Endometrial microvascular endothelial cells (primary cell): Measurements from ENCODE around the gene ABHD13. TPM values are rescaled to one million over a fixed set of nuclear protein-coding genes. Genes with fewer than 3 reads are reported as not detected.
"Not testable (repeated sequence)": the region's sequence is repeated elsewhere in the genome, so short reads cannot be mapped to it uniquely, and the experiment has no call there.

Experiments used
- in situ Hi-C: cut with HindIII; loops from 2 replicates; pipeline ENCODE4 v1.10.0; 2017; ENCODE audit warnings: low sequenced_read_pairs, low pct_unique_long_range_greater_than_20kb; ENCODE audit errors: inconsistent ontology term
- total RNA-seq: library from RNA; depleted of rRNA; stranded (reverse); fragments of >200 nt; gene quantifications from one replicate; pipeline ENCODE4 v1.2.3, GENCODE V29; 2015; ENCODE audit errors: inconsistent ontology term

ABHD13 gene
- total RNA-seq, 1 donor from 2014 or later = 8.1 TPM

DNA sequence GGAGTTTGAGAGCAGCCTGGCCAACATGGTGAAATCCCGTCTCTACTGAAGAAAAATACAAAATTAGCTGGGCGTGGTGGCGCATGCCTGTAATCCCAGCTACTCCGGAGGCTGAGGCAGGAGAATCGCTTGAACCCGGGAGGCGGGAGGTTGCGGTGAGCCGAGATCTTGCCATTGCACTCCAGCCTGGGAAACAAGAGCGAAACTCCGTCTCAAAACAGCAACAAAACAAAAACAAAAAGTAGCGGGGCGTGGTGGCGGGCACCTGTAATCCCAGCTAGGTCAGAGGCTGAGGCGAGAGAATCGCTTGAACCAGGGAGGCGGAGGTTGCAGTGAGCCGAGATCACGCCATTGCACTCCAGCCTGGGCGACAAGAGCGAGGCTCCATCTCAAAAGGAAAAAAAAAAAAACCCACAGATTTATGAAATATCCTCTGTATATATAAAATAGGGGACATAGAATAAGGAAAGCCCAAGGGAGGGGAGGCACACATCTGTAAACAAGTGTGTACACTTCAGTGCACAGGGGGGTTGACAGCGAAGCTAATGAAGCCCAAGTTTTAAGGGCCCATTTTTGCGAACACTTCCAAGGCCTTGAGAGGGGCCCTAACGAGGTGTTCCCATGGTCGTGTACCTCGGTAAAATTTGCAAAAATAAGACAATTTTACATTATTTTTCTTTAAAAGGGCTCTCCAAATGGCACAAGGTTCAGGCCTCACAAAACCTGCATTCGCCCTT lies 717 bp upstream of the ABHD13 start:
- in situ Hi-C loops = not testable (repeated sequence)

DNA sequence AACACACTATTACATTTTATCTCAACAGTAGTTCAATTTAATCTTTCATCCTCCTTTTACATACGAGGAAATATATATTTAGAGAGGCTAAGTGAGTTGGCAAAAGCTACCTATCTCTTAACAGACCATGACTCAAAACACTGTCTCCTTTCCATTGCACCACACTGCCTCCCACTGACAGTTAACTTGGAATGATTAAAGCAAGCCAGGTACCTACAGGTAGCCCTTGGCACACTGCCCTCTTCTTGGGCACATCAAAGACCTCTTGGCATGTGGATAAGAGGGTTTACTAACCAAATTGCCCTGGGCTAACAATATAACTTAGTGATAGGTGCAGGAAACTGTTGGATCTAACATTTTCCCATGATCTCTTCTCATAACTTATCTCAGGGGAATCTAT lies 1.8 kb downstream of the ABHD13 start:
- in situ Hi-C loops = no loop called here

DNA sequence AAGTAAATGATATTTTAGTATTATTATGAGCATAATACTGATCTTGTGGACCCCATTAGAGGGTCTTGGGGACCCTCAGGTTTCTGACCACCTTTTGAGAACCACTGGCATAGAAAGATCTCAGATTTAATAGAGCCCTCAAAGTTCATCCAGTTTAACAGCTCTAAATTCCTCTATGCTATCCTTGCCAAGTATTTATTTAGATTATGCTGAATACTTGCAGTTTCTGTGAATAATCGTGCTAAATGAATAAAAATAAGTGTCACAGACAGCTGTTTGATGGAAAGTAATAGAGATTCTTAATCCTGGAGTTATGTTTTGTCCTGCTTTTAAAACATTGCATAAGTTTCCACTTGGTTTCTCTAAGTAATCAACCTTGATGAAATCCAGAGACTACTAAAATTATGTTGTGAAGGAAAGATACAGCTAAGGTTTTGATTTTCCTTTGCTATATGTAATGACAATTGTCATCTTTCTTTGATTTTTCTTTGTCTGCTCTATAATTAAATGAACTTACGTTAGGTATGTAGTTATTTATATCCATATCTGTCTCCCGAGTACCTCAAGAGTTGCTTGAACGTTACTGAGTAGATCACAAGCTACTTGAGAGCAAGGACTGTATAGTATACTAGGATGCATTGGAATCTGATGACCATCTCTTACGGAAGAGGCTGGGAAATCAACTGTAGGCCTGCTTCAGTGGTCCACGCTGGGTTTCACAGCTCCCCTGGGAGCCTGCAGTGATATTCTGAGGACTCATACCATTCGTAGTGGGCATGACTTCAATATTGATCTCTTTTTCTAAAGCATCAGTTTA lies 5.7 kb downstream of the ABHD13 start:
- in situ Hi-C loops = no loop called here

DNA sequence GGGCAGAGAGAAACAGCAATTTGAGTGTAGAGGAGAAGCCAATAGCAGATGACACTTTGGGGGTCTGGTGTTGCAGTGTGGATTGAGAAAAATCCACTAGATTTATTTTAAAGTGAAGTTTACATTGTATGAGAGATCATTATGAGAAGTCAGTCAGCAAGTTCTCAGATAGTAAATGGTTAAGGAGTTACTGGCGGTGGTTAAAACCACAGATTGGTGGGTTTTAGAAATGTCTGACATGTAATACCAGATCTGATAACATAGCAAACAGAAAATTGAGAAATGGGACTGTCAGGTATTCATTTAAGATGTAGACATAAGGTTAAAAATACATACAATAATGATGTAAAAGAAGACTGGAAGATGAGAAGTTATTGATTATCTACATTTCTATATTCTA lies 7.2 kb downstream of the ABHD13 start:
- in situ Hi-C loops = no loop called here

DNA sequence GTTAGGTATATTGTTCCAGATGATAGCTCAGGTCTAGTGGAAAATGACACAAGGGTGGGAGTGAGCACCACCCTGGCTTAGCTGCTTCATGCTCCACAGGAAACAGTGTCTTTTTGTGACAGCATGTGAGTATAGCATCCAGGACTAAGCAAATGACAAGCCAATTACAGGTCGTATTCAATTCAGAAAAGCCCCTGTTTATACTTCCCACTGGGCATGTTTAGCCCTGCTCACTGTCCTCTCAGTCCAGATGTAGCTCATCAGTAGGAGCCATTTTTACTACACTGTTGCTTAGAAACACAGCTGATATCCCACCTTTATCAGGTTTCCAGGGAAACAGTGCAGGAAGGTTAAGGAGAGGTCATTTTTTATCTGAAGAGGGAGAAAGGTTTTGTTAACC lies 8.0 kb downstream of the ABHD13 start:
- in situ Hi-C loops = no loop called here

DNA sequence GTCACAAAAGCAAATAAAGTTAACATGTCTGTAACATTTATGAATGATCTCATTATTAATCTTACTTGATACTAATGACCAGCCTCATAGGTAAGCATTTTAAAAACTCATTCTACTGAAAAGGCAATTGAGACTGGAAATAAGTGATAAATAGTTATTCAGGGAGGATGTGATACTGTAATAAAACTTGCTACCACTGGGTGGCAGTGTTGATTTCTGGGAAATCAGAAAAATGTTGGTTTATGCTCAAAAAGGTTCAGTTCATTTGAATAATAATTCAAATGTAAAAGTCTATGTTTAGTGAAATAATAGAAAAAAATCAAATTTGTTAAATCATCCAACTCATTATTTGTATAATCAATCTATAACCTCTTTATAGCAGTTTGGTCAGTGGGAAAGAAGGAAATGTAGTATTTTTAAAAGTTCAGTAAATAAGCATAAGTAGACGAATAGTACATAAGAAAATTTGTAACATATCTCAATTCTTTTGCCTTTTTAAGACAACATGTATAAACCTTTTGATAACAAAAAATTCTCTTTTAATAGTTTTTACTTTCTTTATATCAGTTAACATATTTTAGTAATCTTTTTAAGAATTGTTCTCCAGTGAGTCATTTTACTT lies 9.6 kb downstream of the ABHD13 start:
- in situ Hi-C loops = no loop called here

DNA sequence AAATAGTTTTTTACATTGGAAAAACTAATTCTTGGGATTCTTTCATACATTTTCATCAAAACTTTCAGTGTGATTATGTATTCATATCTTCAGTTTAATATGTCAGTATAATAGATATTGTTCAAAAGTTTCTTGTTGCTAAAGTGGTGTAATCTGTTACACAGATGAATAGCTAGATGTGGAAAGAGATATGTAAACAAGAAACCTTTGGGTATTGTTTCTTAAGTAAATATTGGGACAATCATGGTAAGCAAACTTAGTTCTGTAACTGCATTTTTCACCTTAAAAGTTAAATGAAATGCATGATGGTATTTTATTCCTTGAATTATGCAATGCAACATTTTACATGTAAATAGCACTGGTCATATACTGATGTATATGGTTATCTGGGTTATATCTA lies 12.2 kb downstream of the ABHD13 start:
- in situ Hi-C loops = no loop called here

DNA sequence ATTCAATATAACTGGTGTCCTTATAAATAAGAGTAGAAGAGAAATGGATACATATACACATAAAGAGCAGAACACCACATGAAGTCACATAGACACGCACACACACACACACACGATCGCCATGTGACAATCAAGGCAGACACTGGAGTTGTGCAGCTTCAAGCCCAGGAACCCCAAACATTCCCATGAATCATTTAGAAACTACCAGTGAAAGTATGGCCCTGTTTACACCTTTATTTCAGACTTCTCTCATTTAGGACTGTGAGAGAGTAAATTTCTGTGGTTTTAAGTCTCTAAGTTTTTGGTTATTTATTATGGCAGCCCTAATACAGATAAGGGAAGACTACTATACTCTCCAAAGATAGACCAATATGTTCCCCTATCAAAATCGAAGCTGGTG lies 31.0 kb downstream of the ABHD13 start:
- in situ Hi-C loops = no loop called here

DNA sequence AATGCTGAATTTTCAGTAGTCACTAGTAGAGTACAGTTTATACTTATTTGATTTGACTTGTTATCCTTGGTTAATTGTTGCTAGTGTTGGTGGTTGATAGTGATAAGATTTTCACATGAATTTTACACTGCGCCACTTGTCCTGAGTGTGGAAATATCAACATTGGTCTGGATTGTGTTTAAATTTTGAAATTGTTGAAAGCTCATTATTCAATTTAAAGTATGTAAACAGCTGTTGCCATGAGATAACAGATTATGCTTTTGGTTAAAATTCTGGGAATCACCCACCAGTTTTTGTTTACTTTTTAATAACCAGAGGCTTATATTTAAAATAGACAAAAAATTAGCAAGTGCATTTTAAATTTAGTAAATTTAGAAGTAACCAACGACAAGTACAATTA lies 39.1 kb downstream of the ABHD13 start:
- in situ Hi-C loops = no loop called here

DNA sequence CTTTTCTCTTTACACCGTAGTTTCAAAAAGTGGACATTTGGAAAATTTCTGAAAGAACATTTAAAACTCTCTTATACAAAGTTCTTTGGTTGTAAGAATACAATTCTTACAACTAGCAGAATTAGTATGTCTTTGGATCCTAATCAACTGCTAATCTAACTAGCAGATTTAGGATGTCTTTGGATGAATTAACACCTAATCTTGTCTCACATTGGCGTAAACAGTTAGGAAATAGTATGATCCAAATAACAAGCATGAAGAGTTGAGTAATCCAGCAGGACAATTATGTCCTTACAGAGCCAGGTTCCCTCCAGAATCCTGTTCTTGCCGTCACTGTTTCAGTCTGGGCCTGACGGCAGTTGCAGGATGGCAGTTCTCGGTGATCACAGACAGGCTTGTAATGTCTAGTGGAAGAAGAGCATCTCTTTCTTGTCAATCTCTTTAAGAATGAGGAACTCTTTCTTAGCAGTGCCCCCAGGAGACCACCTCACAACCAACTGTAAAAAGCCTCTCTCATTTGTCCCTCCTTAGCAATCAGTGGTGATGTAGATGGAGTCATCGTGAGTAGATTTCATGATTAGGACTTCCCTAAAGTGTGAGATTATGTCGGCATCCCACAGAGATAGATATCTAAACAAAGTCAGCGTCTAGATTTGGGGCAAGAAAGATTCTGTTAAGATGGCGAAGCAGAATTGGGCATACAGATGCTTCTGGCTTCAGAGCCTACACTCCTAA lies 45.6 kb downstream of the ABHD13 start:
- in situ Hi-C loops = no loop called here

DNA sequence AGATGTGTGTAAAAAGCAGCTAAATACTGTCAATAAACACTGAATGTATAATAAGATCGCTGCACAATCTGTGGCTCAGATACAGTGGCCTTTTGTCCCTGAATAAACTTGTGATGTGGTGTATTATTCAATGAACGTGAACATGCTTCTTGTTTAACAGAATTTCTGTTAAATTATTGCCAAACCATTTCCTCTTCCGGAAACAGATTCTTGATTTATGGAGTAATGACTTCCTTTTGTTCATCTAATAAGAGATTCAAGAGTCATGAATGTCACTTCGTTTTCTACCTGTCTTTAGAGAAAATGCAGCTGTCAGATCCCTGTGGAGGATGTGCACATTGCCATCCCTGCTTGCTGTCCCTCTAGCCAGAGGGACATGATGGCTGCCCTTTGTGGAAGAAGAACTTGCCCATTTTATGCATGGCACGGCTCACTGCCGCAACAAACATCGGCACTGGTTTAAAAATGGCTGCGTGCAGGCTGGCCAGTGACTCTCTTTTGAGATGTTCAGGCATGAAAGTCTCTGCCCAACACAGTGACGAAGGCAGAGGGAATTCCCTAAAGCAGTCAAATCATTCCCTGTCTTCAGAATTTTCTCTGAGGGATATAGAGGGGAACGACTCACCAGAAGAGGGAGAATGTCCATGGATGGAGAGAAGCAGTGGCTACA lies 48.3 kb downstream of the ABHD13 start:
- in situ Hi-C loops = no loop called here

DNA sequence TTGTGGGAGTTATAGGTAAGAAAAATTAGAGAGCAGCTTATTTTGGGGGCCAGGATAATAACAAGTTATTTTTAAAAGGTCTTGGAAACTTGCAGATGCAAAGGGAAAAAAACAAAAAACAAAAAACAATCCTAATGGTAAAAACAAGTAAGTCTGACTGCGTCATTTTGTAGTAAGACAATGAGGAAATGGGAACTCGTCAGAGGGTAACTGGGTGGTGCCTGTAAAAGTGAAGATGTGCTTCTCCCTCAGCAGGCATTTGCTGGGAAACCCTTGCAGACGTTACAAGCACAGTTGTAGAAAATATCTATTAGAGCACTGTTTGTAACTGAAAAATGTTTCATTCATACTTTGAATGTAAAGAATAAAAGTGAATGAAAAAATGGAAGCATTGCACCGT lies 49.2 kb downstream of the ABHD13 start:
- in situ Hi-C loops = no loop called here

DNA sequence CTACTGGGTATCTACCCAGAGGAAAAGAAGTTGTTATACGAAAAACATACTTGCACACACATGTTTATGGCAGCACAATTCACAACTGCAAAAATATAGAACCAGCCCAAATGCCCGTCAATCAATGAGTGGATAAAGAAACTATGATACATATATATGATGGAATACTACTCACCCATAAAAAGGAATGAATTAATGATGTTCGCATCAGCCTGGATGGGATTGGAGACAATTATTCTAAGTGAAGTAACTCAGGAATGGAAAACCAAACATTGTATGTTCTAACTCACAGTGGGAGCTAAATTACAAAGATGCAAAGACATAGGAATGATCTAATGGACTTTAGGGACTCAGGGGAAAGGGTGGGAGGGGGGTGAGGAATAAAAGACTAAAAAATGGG lies 49.7 kb downstream of the ABHD13 start:
- in situ Hi-C loops = not testable (repeated sequence)

DNA sequence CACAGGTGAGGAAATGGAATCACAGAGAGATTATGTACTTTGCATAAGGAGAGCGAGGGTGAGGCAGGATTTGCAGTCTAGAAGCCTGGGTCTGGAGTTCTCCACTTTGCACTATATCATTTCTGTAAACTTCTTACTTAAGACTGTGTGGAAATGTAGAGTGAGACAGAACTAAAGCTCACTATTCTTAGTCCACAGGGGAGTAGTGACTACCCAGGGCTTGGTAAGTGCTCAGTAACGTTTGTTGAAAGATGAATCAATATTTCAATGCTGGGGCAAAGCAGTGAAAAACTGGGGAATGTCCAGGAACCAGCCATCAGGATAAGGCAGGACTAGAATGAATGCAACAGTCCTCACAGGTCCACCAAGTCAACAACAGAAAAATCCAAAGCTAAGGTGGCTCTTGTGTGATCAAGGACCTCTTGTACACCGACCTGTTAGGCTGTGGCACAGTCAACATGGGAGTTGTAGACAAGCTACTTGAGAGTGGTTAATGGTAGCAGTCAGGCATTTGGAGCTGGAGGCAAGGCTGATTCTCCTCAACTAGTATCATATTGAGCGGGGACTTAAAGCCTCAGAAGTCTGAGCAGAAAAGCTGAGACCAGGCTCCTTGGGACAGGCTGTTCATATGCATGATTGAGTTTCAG lies 50.4 kb downstream of the ABHD13 start:
- in situ Hi-C loops = no loop called here

DNA sequence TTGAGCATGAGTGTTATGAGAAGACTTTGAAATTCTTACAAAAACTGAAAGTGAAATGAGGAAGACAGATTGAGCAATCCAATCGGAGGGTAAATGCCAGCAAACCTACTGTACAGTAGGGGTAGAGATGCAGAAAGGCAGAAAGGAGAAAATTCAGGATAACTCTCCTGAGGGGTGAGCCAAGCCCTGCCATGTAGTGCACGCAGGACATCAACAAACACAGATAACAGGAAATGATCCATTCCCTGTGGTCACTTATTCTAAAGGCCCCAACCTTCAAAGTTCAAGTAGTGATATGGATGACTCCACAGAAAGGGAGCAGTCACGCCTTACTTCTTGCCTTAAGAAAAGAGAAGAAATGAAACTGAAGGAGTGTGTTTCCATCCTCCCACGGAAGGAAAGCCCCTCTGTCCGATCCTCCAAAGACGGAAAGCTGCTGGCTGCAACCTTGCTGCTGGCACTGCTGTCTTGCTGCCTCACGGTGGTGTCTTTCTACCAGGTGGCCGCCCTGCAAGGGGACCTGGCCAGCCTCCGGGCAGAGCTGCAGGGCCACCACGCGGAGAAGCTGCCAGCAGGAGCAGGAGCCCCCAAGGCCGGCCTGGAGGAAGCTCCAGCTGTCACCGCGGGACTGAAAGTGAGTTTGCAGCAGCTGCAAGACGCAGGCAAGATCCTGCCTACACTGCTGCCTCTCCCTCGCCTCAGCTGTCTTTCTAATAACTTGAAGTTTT lies 51.6 kb downstream of the ABHD13 start, which contains the start of gene TNFSF13B:
TSS of gene TNFSF13B (plus strand) at position 118 of the 728 bp plus-strand sequence. CDS start at position 296, 178 bp downstream.
- in situ Hi-C loops = no loop called here

DNA sequence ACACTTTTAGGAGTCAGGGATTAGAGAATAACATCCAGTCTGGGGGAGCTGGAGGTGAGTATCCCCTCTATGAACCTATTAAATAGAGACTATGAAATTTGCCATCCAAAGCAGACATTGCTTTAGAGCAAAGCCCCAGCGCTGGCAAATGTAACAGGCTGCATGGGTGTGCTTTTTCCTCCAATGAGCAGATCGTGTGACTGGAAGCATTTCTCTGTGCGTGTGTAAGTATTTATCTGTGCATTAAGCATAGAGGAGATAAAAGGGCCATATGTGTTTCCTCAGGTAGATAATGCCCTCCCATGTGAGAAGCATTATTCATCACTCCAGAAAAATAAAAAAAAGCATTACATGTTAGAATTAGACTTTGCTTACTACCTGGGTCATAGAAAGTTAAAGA lies 52.2 kb downstream of the ABHD13 start:
- in situ Hi-C loops = no loop called here

DNA sequence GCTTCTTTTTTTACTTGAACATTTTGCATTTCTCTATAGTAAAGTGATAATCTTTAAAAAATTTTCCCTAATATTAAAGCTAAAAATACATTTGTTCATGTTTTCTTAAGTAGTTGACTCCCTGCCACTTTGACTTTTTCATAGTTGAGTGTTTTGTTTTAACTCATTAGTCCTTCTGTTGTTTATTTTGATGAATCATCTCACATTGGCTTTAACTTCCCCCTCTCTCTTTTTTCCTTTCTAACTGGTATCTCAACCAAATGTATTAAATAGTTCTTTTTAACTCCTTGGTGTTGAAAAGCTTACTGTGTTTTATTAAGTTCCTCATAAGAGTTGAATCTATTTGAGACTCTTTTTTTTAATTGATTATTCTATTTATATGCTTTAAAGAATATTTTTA lies 54.1 kb downstream of the ABHD13 start:
- in situ Hi-C loops = no loop called here
